GM23248 (cell line): ENCODE data around the gene USP30.

Source experiments
- EZH2 ChIP-seq: fragments of 200-600 bp; sonication (generic); IDR thresholded peaks from 2 replicates; pipeline ENCODE4 v1.6.1; 2018; ENCODE audit warnings: antibody characterized with exemption, mild to moderate bottlenecking; ENCODE audit not compliant: insufficient read depth, poor library complexity, severe bottlenecking
- EZH2phosphoT487 ChIP-seq: fragments of 200-600 bp; sonication (generic); IDR thresholded peaks from 2 replicates; pipeline ENCODE4 v1.6.1; 2018; ENCODE audit warnings: antibody characterized with exemption, moderate library complexity, mild to moderate bottlenecking, low read depth; ENCODE audit not compliant: insufficient read depth

DNA sequence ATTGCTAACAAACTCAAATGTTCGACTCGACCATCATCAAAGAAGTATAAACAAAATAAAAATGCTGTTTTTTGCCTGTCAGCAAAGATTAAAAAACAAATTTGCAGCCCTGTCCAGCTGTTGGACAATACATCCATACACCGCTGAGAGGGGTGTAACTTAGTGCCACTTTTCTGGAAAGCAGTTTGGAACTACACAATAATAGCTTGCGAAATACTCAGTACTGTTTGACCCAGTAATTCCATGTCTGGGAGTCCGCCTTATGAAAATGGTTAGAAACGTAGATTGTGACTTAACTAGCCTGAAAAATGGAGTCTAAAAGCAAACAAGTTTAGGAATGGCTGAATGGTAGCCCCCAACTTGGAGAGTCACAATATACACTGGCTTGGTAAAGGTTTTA, 6.4 kb downstream of the USP30 start:
- no peak for TF ChIP-seq EZH2
- TF ChIP-seq EZH2phosphoT487 = no peak
